GM13977 (cell line): ENCODE measurements around the gene NRDE2.

Experiments
- DNase-seq: peaks from one replicate; pipeline ENCODE4 v3.0.0; 2012; ENCODE audit warnings: low spot score
- in situ Hi-C: fragments of 300-500 bp; cut with MboI; formaldehyde crosslinking; loops from one replicate; pipeline ENCODE4 v1.12.0; 2022; ENCODE audit warnings: low sequenced_read_pairs, low pct_unique_long_range_greater_than_20kb, mixed read lengths, inconsistent platforms; ENCODE audit not compliant: unreplicated experiment
- TF ChIP-seq, protein P1 (sequence below): IDR thresholded peaks from 2 replicates; pipeline ENCODE4 v1.5.1; 2012; ENCODE audit warnings: mild to moderate bottlenecking, control low read depth; ENCODE audit not compliant: insufficient read depth; ENCODE audit errors: extremely low read depth, missing control alignments

The NRDE2 gene

DNA sequence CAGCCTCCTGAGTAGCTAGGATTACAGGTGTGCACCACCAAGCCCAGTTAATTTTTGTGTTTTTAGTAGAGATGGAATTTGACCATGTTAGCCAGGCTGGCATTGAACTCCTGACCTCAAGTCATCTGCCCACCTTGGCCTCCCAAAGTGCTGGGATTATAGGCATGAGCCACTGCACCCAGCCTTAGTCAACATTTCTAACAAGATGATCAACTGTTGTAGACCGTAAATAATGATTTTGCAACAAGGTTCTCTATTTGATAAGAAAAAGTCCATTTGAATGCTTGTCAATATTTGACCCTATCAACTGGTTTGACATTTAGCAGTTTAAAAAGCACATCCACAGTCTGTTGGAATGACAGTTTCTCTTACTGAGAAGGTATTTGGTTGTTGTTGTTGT is 25.2 kb upstream of the NRDE2 start:
- no peak for DNase-seq
- TF ChIP-seq, protein P1, sequence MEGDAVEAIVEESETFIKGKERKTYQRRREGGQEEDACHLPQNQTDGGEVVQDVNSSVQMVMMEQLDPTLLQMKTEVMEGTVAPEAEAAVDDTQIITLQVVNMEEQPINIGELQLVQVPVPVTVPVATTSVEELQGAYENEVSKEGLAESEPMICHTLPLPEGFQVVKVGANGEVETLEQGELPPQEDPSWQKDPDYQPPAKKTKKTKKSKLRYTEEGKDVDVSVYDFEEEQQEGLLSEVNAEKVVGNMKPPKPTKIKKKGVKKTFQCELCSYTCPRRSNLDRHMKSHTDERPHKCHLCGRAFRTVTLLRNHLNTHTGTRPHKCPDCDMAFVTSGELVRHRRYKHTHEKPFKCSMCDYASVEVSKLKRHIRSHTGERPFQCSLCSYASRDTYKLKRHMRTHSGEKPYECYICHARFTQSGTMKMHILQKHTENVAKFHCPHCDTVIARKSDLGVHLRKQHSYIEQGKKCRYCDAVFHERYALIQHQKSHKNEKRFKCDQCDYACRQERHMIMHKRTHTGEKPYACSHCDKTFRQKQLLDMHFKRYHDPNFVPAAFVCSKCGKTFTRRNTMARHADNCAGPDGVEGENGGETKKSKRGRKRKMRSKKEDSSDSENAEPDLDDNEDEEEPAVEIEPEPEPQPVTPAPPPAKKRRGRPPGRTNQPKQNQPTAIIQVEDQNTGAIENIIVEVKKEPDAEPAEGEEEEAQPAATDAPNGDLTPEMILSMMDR: no peak
- in situ Hi-C loops: no loop called here

DNA sequence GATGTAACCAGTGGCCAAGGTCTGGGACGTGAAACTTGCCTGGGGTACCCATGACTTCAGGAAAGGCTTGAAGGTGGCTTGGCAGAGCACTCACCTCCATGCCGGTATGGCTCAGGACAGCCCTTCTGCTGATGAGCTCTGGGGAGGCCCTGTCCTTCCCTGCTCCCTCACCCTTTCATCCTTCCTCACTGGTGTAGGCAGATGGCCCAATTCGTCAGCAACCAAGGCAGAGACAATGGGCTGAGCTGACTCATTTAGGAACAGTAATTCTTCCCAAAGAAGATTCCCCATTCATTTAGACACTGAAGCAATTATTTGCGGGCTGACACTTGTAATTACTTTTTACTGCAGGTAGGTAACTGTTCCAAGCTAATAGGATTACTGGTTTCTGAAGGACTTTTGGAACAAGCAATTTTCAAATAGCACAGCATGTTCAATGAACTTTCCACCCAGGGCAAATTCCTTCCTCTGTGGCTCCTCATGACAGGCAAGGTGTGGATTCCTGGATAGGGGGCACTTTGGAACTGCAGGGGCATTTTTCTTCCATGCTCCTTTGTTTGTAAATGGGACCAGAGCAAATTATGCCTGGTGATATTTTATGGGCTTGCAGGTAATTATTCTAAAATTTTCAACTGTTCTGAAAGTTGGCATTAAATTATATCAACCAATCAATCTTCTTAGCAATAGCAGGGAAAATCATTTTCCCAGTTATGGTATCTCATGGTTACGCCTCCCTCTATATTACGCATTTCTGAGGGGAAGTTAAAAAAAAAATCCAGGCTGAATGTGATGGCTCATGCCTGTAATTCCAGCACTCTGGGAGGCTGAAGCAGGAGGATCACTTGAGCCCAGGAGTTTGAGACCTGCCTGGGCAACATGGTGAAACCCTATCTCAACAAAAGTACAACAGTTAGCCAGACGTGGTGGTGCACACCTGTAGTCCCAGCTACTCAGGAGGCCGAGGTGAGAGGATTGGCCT is 24.1 kb upstream of the NRDE2 start:
- TF ChIP-seq, protein P1: no peak
- DNase-seq: no peak
- in situ Hi-C loops: no loop called here

DNA sequence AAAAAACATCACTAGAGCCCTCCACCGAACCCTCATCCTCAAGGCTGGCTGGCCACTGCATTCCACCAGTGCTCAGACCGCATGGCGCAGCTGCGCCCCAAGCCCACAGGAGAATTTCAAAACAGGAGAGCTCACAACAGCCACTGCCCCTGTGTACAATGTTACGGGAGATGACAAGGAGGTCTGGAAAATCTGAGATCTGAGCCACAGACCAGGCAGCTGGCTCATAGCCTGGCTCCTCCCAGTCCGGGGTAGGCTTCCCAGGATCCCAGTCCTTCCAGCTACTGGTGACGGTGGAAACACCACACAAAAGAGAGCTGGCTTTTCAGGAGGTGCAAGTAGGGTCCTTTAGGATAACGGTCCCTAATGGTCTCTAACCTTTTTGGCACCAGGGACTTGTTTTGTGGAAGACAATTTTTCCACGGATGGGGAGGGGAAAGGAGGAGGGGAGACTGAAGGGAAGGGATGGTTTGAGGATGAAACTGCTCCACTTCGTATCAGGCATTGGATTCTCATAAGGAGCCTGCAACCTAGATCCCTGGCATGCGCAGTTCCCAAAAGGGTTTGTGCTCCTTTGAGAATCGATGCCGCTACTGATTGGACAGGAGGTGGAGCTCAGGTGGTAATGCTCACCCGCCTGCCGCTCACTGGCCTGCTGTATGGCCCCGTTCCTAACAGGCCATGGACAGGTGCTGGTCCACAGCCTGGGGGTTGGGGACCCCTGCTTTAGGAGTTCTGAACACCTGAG is 23.0 kb upstream of the NRDE2 start:
- DNase-seq: no peak
- in situ Hi-C loops: no loop called here
- TF ChIP-seq, protein P1: no peak

DNA sequence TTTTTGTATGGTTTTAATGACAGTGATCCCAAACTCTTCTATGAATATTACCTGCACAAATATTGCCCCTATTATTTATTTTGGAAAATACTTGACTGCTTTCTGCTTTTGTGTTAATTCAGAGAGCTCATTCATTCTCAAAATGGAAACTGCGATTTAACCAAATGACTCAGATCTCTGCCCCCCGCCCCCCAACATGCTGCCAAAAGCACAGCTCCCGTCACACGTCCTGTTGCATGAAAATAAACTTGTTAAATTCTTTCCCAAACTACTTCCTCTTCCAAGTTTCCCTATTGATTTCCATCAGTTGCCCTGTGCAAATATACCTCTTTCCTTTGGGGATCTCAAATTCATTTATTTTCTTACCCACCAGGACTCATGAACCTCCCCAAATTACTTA is 18.0 kb upstream of the NRDE2 start:
- in situ Hi-C loops: no loop called here
- TF ChIP-seq, protein P1: no peak
- DNase-seq: no peak

DNA sequence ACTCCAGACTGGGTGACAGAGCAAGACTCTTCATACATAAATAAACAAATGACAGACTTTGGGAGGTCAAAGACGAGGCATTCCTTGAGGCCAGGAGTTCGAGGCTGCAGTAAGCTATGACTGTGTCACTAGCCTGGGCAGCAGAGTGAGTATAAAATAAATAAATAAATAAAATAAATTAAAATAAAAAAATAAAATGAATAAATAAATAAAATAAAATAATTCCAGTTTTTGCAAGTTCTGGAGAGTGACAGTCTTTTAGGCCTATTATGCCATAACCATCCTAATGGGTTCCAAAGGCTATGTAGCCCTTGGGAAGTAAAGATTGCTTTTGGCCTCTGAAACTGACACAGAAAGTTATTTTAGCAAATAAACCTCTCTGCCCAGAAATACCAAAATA is 16.5 kb upstream of the NRDE2 start:
- TF ChIP-seq, protein P1: no peak
- DNase-seq: no peak
- in situ Hi-C loops: no loop called here

DNA sequence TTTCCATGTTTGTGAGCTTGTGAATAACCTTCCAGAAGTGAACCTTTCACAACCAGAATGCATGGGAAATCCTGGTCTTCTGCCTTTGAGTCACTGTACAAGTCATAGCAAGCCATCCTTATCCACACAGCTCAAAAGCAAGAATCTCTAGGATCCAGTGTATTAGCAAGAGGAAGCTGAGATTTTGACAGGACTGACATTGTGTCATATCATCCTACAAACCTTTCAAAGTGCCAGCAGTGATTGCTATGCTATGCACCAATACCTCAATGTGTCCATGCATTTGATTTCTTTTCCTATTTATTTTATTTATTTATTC is 13.5 kb upstream of the NRDE2 start:
- in situ Hi-C loops: no loop called here
- DNase-seq: no peak

More for the DNA sequence above, 13.5 kb upstream of the NRDE2 start:
- TF ChIP-seq, protein P1: no peak
